GM23248 (cell line): ENCODE results near the gene USP17L21.
"Not testable (repeated sequence)": the region's sequence is repeated elsewhere in the genome, so short reads cannot be mapped to it uniquely, and the experiment has no call there.

Experiments
- EZH2 ChIP-seq: fragments of 200-600 bp; sonication (generic); IDR thresholded peaks from 2 replicates; pipeline ENCODE4 v1.6.1; 2018; ENCODE audit warnings: antibody characterized with exemption, mild to moderate bottlenecking; ENCODE audit not compliant: insufficient read depth, poor library complexity, severe bottlenecking
- EZH2phosphoT487 ChIP-seq: fragments of 200-600 bp; sonication (generic); IDR thresholded peaks from 2 replicates; pipeline ENCODE4 v1.6.1; 2018; ENCODE audit warnings: antibody characterized with exemption, moderate library complexity, mild to moderate bottlenecking, low read depth; ENCODE audit not compliant: insufficient read depth

DNA sequence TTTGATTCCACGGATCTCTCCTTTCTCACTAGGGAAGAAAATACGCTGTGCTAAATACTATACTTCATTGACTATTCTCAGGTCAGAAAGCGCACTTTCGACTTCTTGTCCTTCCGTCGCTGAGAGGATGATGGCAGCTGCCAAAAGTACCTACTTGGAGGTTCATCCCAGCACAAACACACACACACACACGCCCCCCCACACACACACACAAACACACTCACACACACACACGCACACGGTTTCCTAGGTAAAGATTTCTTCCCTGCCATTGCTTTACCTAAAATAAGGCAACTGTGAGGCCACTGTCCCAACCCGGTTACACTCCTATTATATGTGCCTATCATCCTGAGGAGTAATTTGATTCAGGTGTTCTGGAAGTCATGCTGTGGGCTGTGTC, 9.0 kb downstream of the USP17L21 start:
- not testable (repeated sequence) for TF ChIP-seq EZH2, EZH2phosphoT487
